Stimulated activated CD4-positive, alpha-beta T cell treated with anti-CD3 and anti-CD28 coated beads, Interleukin-15, amount 100 ng/mL, for 24 hours (primary cell): ENCODE measurements around the gene GALM.
"Not testable (repeated sequence)": the region's sequence is repeated elsewhere in the genome, so short reads cannot be mapped to it uniquely, and the experiment has no call there.

Experiments used
- DNase-seq: peaks from one replicate; pipeline ENCODE4 v3.0.0-alpha.2; 2020

Gene GALM

GRCh38 chr2:38682620-38683019 is 16.7 kb downstream of the GALM start:
- DNase-seq = peak; percentile 32

GRCh38 chr2:38683766-38684165 is 17.9 kb downstream of the GALM start:
- DNase-seq = no peak

GRCh38 chr2:38685116-38685735 is 19.3 kb downstream of the GALM start:
- DNase-seq = no peak

GRCh38 chr2:38690499-38691420 is 24.8 kb downstream of the GALM start:
- DNase-seq = peak; percentile 31

GRCh38 chr2:38691994-38692393 is 26.1 kb downstream of the GALM start:
- DNase-seq = no peak

- DNase-seq = no peak
Measured at GRCh38 chr2:38692636-38693318, 26.9 kb downstream of the GALM start.

GRCh38 chr2:38697116-38697840 is 31.4 kb downstream of the GALM start:
- peak; percentile 39 for DNase-seq

- DNase-seq = no peak
Measured at GRCh38 chr2:38698467-38699003, 32.6 kb downstream of the GALM start.

GRCh38 chr2:38700113-38700785 is 34.3 kb downstream of the GALM start:
- no peak for DNase-seq

GRCh38 chr2:38700881-38701458 is 35.1 kb downstream of the GALM start:
- no peak for DNase-seq

GRCh38 chr2:38701542-38701941 is 35.6 kb downstream of the GALM start:
- no peak for DNase-seq

GRCh38 chr2:38702413-38702812 is 36.5 kb downstream of the GALM start:
- no peak for DNase-seq

- not testable (repeated sequence) for DNase-seq
Measured at GRCh38 chr2:38703336-38703735, 37.4 kb downstream of the GALM start.

GRCh38 chr2:38704664-38705063 is 38.8 kb downstream of the GALM start:
- no peak for DNase-seq

- DNase-seq = no peak
Measured at GRCh38 chr2:38706846-38707345, 41.0 kb downstream of the GALM start.

GRCh38 chr2:38708491-38708890 is 42.6 kb downstream of the GALM start:
- not testable (repeated sequence) for DNase-seq

- DNase-seq = no peak
Measured at GRCh38 chr2:38708900-38709566, 43.1 kb downstream of the GALM start.

GRCh38 chr2:38709567-38710194 is 43.8 kb downstream of the GALM start:
- DNase-seq = peak; percentile 61

GRCh38 chr2:38711558-38711957 is 45.6 kb downstream of the GALM start:
- DNase-seq = no peak

- DNase-seq = no peak
Measured at GRCh38 chr2:38712413-38712812, 46.5 kb downstream of the GALM start.
